Heart left ventricle (tissue), 16 donors: Measurements from ENCODE around the gene ANAPC2. TPM values are rescaled to one million over a fixed set of nuclear protein-coding genes. Genes with fewer than 3 reads are reported as not detected.
A peak's percentile ranks its signal among the peaks of the same experiment; 100 is the strongest.

Experiments used
- ATAC-seq, 4 donors: fragments of 200-7000 bp; cut with Tn5 transposase; one replicate each; pipeline ENCODE4 v1.9.1; 2020 to 2022; ENCODE audit warnings: moderate library complexity in 4 of 4, mild to moderate bottlenecking in 3 of 4, moderate number of reproducible peaks in 1 of 4
- DNase-seq, 5 donors: peaks; one replicate each; pipeline ENCODE4 v3.0.0-alpha.2; 2020
- H3K27ac ChIP-seq, 12 donors: fragments of 200-600 bp; sonication (generic) in 4 of 12; one replicate each; pipeline versions ENCODE4 v1.5.0 to v1.8.0; 2016 to 2022; ENCODE audit warnings: mild to moderate bottlenecking in 2 of 12
- H3K27me3 ChIP-seq, 9 donors: fragments of 200-600 bp; sonication (generic) in 2 of 9; one replicate each; pipeline versions ENCODE4 v1.5.1 to v1.8.0; 2016 to 2022; ENCODE audit warnings: mild to moderate bottlenecking in 3 of 9
- H3K36me3 ChIP-seq, 9 donors: fragments of 200-600 bp; sonication (generic) in 2 of 9; one replicate each; pipeline versions ENCODE4 v1.5.0 to v1.8.0; 2018 to 2022; ENCODE audit warnings: mild to moderate bottlenecking in 2 of 9
- H3K4me1 ChIP-seq, 12 donors: fragments of 200-600 bp; sonication (generic) in 4 of 12; one replicate each; pipeline versions ENCODE4 v1.5.0 to v1.8.0; 2016 to 2022; ENCODE audit warnings: mild to moderate bottlenecking in 3 of 12
- H3K4me3 ChIP-seq, 12 donors: fragments of 200-600 bp; sonication (generic) in 4 of 12; one replicate each; pipeline versions ENCODE4 v1.5.0 to v1.8.0; 2017 to 2022; ENCODE audit warnings: mild to moderate bottlenecking in 9 of 12, moderate library complexity in 4 of 12
- H3K9me3 ChIP-seq, 12 donors: fragments of 200-600 bp; sonication (generic) in 4 of 12; one replicate each; pipeline versions ENCODE4 v1.5.0 to v1.8.0; 2016 to 2022; ENCODE audit warnings: mild to moderate bottlenecking in 1 of 12
- CTCF ChIP-seq, 12 donors: fragments of 200-600 bp; sonication (generic) in 4 of 12; IDR thresholded peaks; one replicate each; pipeline versions ENCODE4 v1.5.0 to v1.8.0; 2018 to 2022; ENCODE audit warnings: antibody characterized with exemption in 12 of 12, mild to moderate bottlenecking in 5 of 12
- POLR2A ChIP-seq, 2 donors: fragments of 450-650 bp; IDR thresholded peaks; one replicate each; pipeline ENCODE4 v1.6.1; 2017; ENCODE audit warnings: antibody characterized with exemption in 2 of 2, mild to moderate bottlenecking in 2 of 2, moderate library complexity in 2 of 2
- WGBS, 4 donors: extraction: QIAGEN DNeasy Blood & Tissue Kit in 2 of 4; methylation state at CpG; one replicate each; pipeline versions ENCODE4 v1.1.5 to v1.1.7; 2013 to 2018; 5-methylcytosine and 5-hydroxymethylcytosine counted together
- intact Hi-C, 10 donors: fragments of 100-400 bp; cut with DNase I; formaldehyde crosslinking; loops; one replicate each; pipeline versions ENCODE4 v1.11.1 to v1.14.2; 2022
- polyA plus RNA-seq, 2 donors: library from polyadenylated mRNA; stranded (reverse); fragments of 200-250 nt; gene quantifications; one replicate each; pipeline ENCODE4 v1.2.3, GENCODE V29; 2013
- total RNA-seq, 9 donors: library from RNA; depleted of rRNA in 2 of 9; stranded (reverse); fragments of >200 nt in 2 of 9; fragmentation: NEBNext Ultra II Directional in 3 of 9; extraction: Animal tissue kit (Norgen Biotek cat#: 25700) in 3 of 9; gene quantifications; one replicate each; pipeline versions ENCODE4 v1.1.0 to v1.2.4, GENCODE V29; 2016 to 2023
- donor health status: ischemic (EF 13 %, LVEDD 7.1; RV severe dilation, severe dysfunction).
- donor health status: healthy with polysubstance abuse.
- donor health status: DM: no; HTN: yes; CAD: no.
- donor health status: DM: no; HTN: no; CAD: no.
- donor health status: ischemic (EF 25% LVEDD 6.9; RV normal size, moderate dysfunction).
- donor health status: ischemic (EF 25% LVEDD 5.7; RV mildly dilated, moderate dysfunction).
- donor health status: healthy.
- donor health status: DM: yes; HTN: yes; CAD: no.
- donor health status: ischemic (EF 35%, LVEDD 5.7; RV mildly dilated, moderate dysfunction).
- donor health status: nonischemic (EF 11% LVEDD 7.7; RV severe dilation, severe dysfunction).
- donor health status: DM: yes; HTN: yes; CAD: no.
- donor health status: PGD.
- donor health status: ischemic (EF 29% LVEDD 5.4; RV normal size, mild dysfunction).
- donor health status: nonischemic (EF 23%, LVEDD 6.1; RV moderate dilation, normal function).

Gene ANAPC2
- total and polyA plus RNA-seq, 11 donors = 14.3 to 35.9 (median 28.9) TPM

GRCh38 chr9:137173796-137174664, 14.3 kb downstream of the ANAPC2 start:
- H3K27me3 ChIP-seq = peaks cover 5 to 36% (median 15%) of the 10 kb centered on the region in 9 donors
- 78 to 84% (median 83%) methylated on average over 41 to 45 of the region's 45 CpGs for WGBS, 4 donors

GRCh38 chr9:137172901-137173795, 15.2 kb downstream of the ANAPC2 start:
- Histone ChIP-seq H3K9me3 (no peaks in the 10 kb centered on the region), H3K4me1 (peaks cover 4 to 23% (median 13%) of the 10 kb centered on the region in 12 donors), H3K36me3 (peaks cover 0 to 13% (median 6%) of the 10 kb centered on the region in 9 donors), H3K27ac (no peak overlapping the region), H3K4me3 (no peak overlapping the region), H3K27me3 (peaks cover 9 to 45% (median 20%) of the 10 kb centered on the region in 9 donors)
- WGBS, 4 donors = 65 to 75% (median 69%) methylated on average over 10 to 21 of the region's 21 CpGs
- intact Hi-C loops = no loop called here
- ATAC-seq = no peak
- DNase-seq = peak in 1 of 5 donors; percentile 23
- TF ChIP-seq CTCF (IDR thresholded peaks at IDR 0.05) (no peak), POLR2A (IDR thresholded peaks at IDR 0.05) (no peak)

More at GRCh38 chr9:137173796-137174664, 14.3 kb downstream of the ANAPC2 start:
- intact Hi-C loops = no loop called here
- ATAC-seq (no peak), DNase-seq (no peak)
- peaks cover 0 to 15% (median 7%) of the 10 kb centered on the region in 12 donors for H3K4me1 ChIP-seq
- H3K27ac ChIP-seq = no peak overlapping the region
- no peak overlapping the region for H3K4me3 ChIP-seq
- no peak for TF ChIP-seq CTCF (IDR thresholded peaks at IDR 0.05)
- no peak for TF ChIP-seq POLR2A (IDR thresholded peaks at IDR 0.05)
- H3K36me3 ChIP-seq = peaks cover 0 to 22% (median 14%) of the 10 kb centered on the region in 9 donors
- H3K9me3 ChIP-seq = no peaks in the 10 kb centered on the region

GRCh38 chr9:137171149-137171900, 17.0 kb downstream of the ANAPC2 start:
- no peak for DNase-seq
- TF ChIP-seq POLR2A (IDR thresholded peaks at IDR 0.05) (no peak), CTCF (IDR thresholded peaks at IDR 0.05) (no peak)
- Histone ChIP-seq H3K27ac (no peak overlapping the region), H3K36me3 (no peaks in the 10 kb centered on the region), H3K4me1 (peaks cover 6 to 35% (median 20%) of the 10 kb centered on the region in 12 donors), H3K9me3 (no peaks in the 10 kb centered on the region), H3K27me3 (peaks cover 28 to 63% (median 38%) of the 10 kb centered on the region in 9 donors), H3K4me3 (no peak overlapping the region)
- 80 to 87% (median 81%) methylated on average over 11 to 22 of the region's 22 CpGs for WGBS, 4 donors
- ATAC-seq = no peak
- intact Hi-C loops = no loop called here
